Measurements from ENCODE around the gene WDFY2.

DNA sequence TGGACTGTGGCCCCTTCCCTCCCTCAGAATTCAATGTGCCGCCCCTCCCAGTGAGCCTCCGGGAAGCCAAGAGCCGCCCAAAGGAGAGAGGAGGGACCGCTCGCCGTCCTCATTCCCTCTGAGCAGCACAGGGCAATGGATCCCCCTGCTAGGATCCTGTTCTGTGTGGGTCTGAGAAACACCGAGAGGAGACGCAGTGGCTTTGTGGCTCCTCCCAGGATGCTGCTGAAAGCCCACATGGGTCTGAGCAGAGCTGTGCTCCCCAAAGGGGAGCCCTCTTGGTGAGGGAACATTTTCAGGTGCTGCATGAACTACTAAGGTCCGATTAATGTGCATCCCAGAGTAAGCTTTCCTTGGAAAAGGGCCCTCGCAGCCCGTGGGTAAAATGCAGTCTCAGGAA lies 189.3 kb downstream of the WDFY2 start:
- TF ChIP-seq, protein P1, sequence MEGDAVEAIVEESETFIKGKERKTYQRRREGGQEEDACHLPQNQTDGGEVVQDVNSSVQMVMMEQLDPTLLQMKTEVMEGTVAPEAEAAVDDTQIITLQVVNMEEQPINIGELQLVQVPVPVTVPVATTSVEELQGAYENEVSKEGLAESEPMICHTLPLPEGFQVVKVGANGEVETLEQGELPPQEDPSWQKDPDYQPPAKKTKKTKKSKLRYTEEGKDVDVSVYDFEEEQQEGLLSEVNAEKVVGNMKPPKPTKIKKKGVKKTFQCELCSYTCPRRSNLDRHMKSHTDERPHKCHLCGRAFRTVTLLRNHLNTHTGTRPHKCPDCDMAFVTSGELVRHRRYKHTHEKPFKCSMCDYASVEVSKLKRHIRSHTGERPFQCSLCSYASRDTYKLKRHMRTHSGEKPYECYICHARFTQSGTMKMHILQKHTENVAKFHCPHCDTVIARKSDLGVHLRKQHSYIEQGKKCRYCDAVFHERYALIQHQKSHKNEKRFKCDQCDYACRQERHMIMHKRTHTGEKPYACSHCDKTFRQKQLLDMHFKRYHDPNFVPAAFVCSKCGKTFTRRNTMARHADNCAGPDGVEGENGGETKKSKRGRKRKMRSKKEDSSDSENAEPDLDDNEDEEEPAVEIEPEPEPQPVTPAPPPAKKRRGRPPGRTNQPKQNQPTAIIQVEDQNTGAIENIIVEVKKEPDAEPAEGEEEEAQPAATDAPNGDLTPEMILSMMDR (IDR thresholded peaks at IDR 0.05) = no peak
- no peak for TF ChIP-seq POLR2A (IDR thresholded peaks at IDR 0.05)
- no peak for TF ChIP-seq POLR2AphosphoS5 (IDR thresholded peaks at IDR 0.05)
- no peak for TF ChIP-seq EP300 (IDR thresholded peaks at IDR 0.05)
